Neural progenitor cell (in vitro differentiated cells): Measurements from ENCODE around the gene ATXN1. TPM values are rescaled to one million over a fixed set of nuclear protein-coding genes. Genes with fewer than 3 reads are reported as not detected.

Source experiments
- DNase-seq: peaks from one replicate; pipeline ENCODE4 v3.0.0-alpha.2; 2016; ENCODE audit warnings: low spot score
- H2AFZ ChIP-seq: fragments of 200-600 bp; sonication (generic); replicated peaks from 2 replicates; pipeline ENCODE4 v1.6.1; 2016; ENCODE audit warnings: antibody characterized with exemption
- H3F3A ChIP-seq: fragments of 200-600 bp; sonication (generic); 2 replicates; pipeline ENCODE4 v1.6.1; 2016; ENCODE audit warnings: antibody characterized with exemption, low read depth
- H3K27ac ChIP-seq: fragments of 200-600 bp; sonication (generic); 2 replicates; pipeline ENCODE4 v1.5.1; 2016; ENCODE audit warnings: mild to moderate bottlenecking
- H3K27me3 ChIP-seq: fragments of 200-600 bp; sonication (generic); 2 replicates; pipeline ENCODE4 v1.6.1; 2016; ENCODE audit warnings: mild to moderate bottlenecking, moderate library complexity
- H3K36me3 ChIP-seq: fragments of 200-600 bp; sonication (generic); 2 replicates; pipeline ENCODE4 v1.5.1; 2016
- H3K4me1 ChIP-seq: fragments of 200-600 bp; sonication (generic); 2 replicates; pipeline ENCODE4 v1.6.1; 2016; ENCODE audit warnings: mixed run types
- H3K4me2 ChIP-seq: fragments of 200-600 bp; sonication (generic); 2 replicates; pipeline ENCODE4 v1.6.1; 2016
- H3K4me3 ChIP-seq: fragments of 200-600 bp; sonication (generic); 2 replicates; pipeline ENCODE4 v1.5.1; 2016
- H3K79me2 ChIP-seq: fragments of 200-600 bp; sonication (generic); 2 replicates; pipeline ENCODE4 v1.6.1; 2016; ENCODE audit warnings: low read depth
- H3K9ac ChIP-seq: fragments of 200-600 bp; sonication (generic); 2 replicates; pipeline ENCODE4 v1.6.1; 2016
- H3K9me3 ChIP-seq: fragments of 200-600 bp; sonication (generic); 2 replicates; pipeline ENCODE4 v1.5.1; 2016; ENCODE audit warnings: low read depth
- H4K20me1 ChIP-seq: fragments of 200-600 bp; sonication (generic); 2 replicates; pipeline ENCODE4 v1.6.1; 2016; ENCODE audit warnings: low read depth
- H3K27ac Mint-ChIP-seq: 3 replicates; pipeline ENCODE4 v1.8.0; 2021; ENCODE audit warnings: mixed read lengths
- H3K27me3 Mint-ChIP-seq: 2 replicates; pipeline ENCODE4 v1.8.0; 2022; ENCODE audit warnings: low read depth, mild to moderate bottlenecking, inconsistent platforms, moderate library complexity, mixed read lengths; ENCODE audit not compliant: insufficient read depth
- H3K36me3 Mint-ChIP-seq: 3 replicates; pipeline ENCODE4 v1.8.0; 2021; ENCODE audit warnings: mixed read lengths
- H3K4me1 Mint-ChIP-seq: 3 replicates; pipeline ENCODE4 v1.8.0; 2021; ENCODE audit warnings: mixed read lengths
- H3K4me3 Mint-ChIP-seq: 3 replicates; pipeline ENCODE4 v1.8.0; 2021; ENCODE audit warnings: mild to moderate bottlenecking, moderate library complexity, mixed read lengths
- H3K9me3 Mint-ChIP-seq: 3 replicates; pipeline ENCODE4 v1.8.0; 2020; ENCODE audit warnings: mixed read lengths
- CTCF ChIP-seq: fragments of 200-600 bp; sonication (generic); IDR thresholded peaks from 2 replicates; pipeline ENCODE4 v1.5.1; 2017; ENCODE audit warnings: antibody characterized with exemption, mild to moderate bottlenecking
- EZH2 ChIP-seq: fragments of 200-600 bp; sonication (generic); IDR thresholded peaks from 2 replicates; pipeline ENCODE4 v1.6.1; 2017; ENCODE audit warnings: antibody characterized with exemption, mild to moderate bottlenecking, moderate library complexity
- EZH2phosphoT487 ChIP-seq: fragments of 200-600 bp; sonication (generic); IDR thresholded peaks from 2 replicates; pipeline ENCODE4 v1.6.1; 2017; ENCODE audit warnings: antibody characterized with exemption
- total RNA-seq: library from RNA; depleted of rRNA; stranded (reverse); fragments of >200 nt; gene quantifications from 2 replicates; pipeline ENCODE4 v1.2.3, GENCODE V29; 2015; ENCODE audit warnings: low replicate concordance

Gene ATXN1
- total RNA-seq, 1 donor from 2014 or later = 3.6 TPM

DNA sequence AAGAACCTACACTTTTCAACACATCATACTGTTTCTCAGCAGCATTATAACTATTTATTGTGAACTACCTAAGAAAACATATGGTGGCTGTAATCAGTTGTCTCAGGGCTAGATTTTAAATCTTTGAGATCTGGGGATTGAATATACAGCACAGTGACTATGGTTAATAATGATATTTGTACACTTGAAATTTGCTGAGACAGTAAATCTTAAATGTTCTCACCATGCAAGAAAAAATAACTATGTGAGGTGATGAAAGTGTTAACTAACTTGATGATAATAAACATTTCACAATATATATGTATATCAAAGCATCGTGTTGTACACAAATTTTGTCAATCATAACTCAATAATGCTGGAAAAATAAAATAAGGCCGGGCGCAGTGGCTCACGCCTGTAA lies 113.8 kb downstream of the ATXN1 start:
- H3F3A ChIP-seq = no peaks in the 10 kb centered on the region
- H3K4me1 Mint-ChIP-seq = peaks cover 5% of the 10 kb centered on the region
- H3K27ac ChIP-seq = no peak overlapping the region
- no peaks in the 10 kb centered on the region for H3K36me3 ChIP-seq
- no peak overlapping the region for H3K4me3 ChIP-seq
- no peak overlapping the region for H3K9ac ChIP-seq
- no peak overlapping the region for H3K27ac Mint-ChIP-seq
- H3K9me3 ChIP-seq = no peaks in the 10 kb centered on the region
- no peaks in the 10 kb centered on the region for H3K4me1 ChIP-seq
- DNase-seq = no peak
- peaks cover 3% of the 10 kb centered on the region for H3K36me3 Mint-ChIP-seq
- no peak overlapping the region for H2AFZ ChIP-seq
- H3K27me3 ChIP-seq = no peaks in the 10 kb centered on the region
- TF ChIP-seq EZH2 (no peak), EZH2phosphoT487 (no peak), CTCF (no peak)
- H3K79me2 ChIP-seq = no peaks in the 10 kb centered on the region
- H4K20me1 ChIP-seq = no peaks in the 10 kb centered on the region
- H3K27me3 Mint-ChIP-seq = peaks cover 5% of the 10 kb centered on the region
- no peaks in the 10 kb centered on the region for H3K9me3 Mint-ChIP-seq
- no peak overlapping the region for H3K4me2 ChIP-seq
- no peak overlapping the region for H3K4me3 Mint-ChIP-seq

DNA sequence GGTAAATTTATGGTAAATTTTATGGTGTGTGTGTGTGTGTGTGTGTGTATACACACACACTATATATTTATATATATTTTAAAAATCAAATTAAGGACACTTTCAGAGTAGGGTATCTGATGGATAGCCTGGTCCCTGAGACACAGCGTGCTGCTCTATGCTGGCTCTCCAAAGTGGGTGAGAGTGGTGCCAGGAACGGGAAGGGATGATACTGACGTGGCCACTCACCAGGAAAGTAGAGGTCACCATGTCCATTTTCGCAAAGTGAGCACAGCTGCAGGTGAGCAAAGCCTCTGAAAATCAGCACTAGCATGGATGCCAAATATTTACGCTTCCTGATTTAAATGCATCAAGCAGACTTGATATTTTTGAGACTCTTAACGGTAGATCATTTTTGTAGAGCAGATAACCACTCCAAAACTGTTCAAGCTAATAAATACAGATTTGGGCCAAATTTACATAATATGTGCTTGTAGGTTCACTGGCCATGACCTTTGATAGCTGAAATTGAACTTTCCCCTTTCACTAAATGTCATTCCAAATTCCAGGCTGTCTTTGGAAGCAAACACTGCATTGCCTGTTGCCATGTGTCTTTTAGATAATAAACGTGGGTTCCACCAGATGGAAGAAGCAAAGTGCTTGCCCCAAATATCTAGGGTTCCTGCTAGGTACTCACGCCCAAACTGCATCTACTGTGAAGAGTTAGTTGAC lies 116.6 kb downstream of the ATXN1 start:
- peaks cover 5% of the 10 kb centered on the region for H3K9me3 Mint-ChIP-seq
- Histone ChIP-seq H3K9ac (no peak overlapping the region), H3K27me3 (no peaks in the 10 kb centered on the region), H3K27ac (no peak overlapping the region), H3K36me3 (no peaks in the 10 kb centered on the region), H4K20me1 (no peaks in the 10 kb centered on the region), H3K4me3 (no peak overlapping the region), H3K4me2 (no peak overlapping the region), H3K4me1 (no peaks in the 10 kb centered on the region), H2AFZ (no peak overlapping the region), H3K9me3 (no peaks in the 10 kb centered on the region), H3K79me2 (no peaks in the 10 kb centered on the region), H3F3A (no peaks in the 10 kb centered on the region)
- H3K4me3 Mint-ChIP-seq = no peak overlapping the region
- no peak for TF ChIP-seq EZH2phosphoT487
- TF ChIP-seq CTCF = no peak
- no peak for TF ChIP-seq EZH2
- no peak overlapping the region for H3K27ac Mint-ChIP-seq
- H3K36me3 Mint-ChIP-seq = peaks cover 9% of the 10 kb centered on the region
- no peak for DNase-seq
- H3K4me1 Mint-ChIP-seq = peaks cover 5% of the 10 kb centered on the region
- peaks cover 5% of the 10 kb centered on the region for H3K27me3 Mint-ChIP-seq

- Mint-ChIP-seq H3K4me3 (no peak overlapping the region), H3K27me3 (peaks cover 7% of the 10 kb centered on the region), H3K27ac (no peak overlapping the region), H3K4me1 (peaks cover 8% of the 10 kb centered on the region), H3K9me3 (peaks cover 5% of the 10 kb centered on the region), H3K36me3 (peaks cover 9% of the 10 kb centered on the region)
- peaks cover 3% of the 10 kb centered on the region for H3F3A ChIP-seq
- no peak overlapping the region for H3K4me2 ChIP-seq
- H4K20me1 ChIP-seq = no peaks in the 10 kb centered on the region
- TF ChIP-seq EZH2phosphoT487 (no peak), CTCF (no peak), EZH2 (no peak)
- no peak for DNase-seq
- H3K4me3 ChIP-seq = no peak overlapping the region
- no peaks in the 10 kb centered on the region for H3K36me3 ChIP-seq
- H3K4me1 ChIP-seq = peaks cover 12% of the 10 kb centered on the region
- no peak overlapping the region for H3K9ac ChIP-seq
- no peak overlapping the region for H2AFZ ChIP-seq
- no peaks in the 10 kb centered on the region for H3K27me3 ChIP-seq
- no peaks in the 10 kb centered on the region for H3K79me2 ChIP-seq
- no peak overlapping the region for H3K27ac ChIP-seq
- no peaks in the 10 kb centered on the region for H3K9me3 ChIP-seq
These were observed 121.4 kb downstream of the ATXN1 start for GRCh38 chr6:16639684-16640480.
